Neutrophil (primary cell): ENCODE data around the gene PPP1R14C.
"Not testable (repeated sequence)": the region's sequence is repeated elsewhere in the genome, so short reads cannot be mapped to it uniquely, and the experiment has no call there.

Experiments used
- H3K27ac ChIP-seq: fragments of 200-600 bp; sonication (generic); 2 replicates; pipeline ENCODE4 v1.5.1; 2016; ENCODE audit warnings: mild to moderate bottlenecking, moderate library complexity
- H3K27me3 ChIP-seq: fragments of 200-600 bp; sonication (generic); 2 replicates; pipeline ENCODE4 v1.6.0; 2016; ENCODE audit warnings: mild to moderate bottlenecking
- H3K36me3 ChIP-seq: fragments of 200-600 bp; sonication (generic); 2 replicates; pipeline ENCODE4 v1.5.1; 2017
- H3K4me1 ChIP-seq, 2 experiments: fragments of 200-600 bp in 1 of 2; sonication (generic) in 1 of 2; 1 replicate in 1 of 2; 2 replicates in 1 of 2; pipeline versions ENCODE4 v1.5.1 to v1.6.1; 2013 to 2016; ENCODE audit warnings: low read depth in 1 of 2, low read length in 1 of 2, mild to moderate bottlenecking in 1 of 2, moderate library complexity in 1 of 2; ENCODE audit not compliant: control insufficient read depth in 1 of 2, insufficient read depth in 1 of 2
- H3K4me3 ChIP-seq, 2 experiments: fragments of 200-600 bp in 1 of 2; sonication (generic) in 1 of 2; 1 replicate in 1 of 2; 2 replicates in 1 of 2; pipeline ENCODE4 v1.5.1; 2013 to 2016; ENCODE audit warnings: low read depth in 1 of 2, low read length in 1 of 2, mild to moderate bottlenecking in 1 of 2, moderate library complexity in 1 of 2
- H3K9me3 ChIP-seq: fragments of 200-600 bp; sonication (generic); 2 replicates; pipeline ENCODE4 v1.5.1; 2016
- TF ChIP-seq, protein P1 (sequence below): fragments of 200-600 bp; sonication (generic); IDR thresholded peaks from 2 replicates; pipeline ENCODE4 v1.5.1; 2016; ENCODE audit warnings: antibody characterized with exemption

The PPP1R14C gene

DNA sequence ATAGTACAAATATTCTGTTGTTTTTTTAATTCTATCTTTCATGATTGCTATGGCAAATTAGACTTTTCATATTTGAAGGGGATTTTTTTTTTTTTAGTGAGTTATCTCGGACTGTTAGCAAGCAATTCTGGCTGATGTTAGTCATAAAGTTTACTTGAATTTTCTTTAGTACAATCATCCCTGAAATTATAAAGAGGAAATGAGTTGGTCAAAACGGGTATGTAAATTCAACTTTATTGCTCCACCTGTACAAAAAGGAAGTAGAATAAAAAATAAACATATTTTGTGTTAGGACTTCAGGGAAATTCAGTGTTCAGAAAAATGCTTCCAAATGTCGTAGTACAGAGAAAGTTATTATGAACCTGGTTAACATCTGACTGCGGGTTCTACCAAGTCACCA lies 40.3 kb downstream of the PPP1R14C start:
- Histone ChIP-seq H3K27me3 (no peaks in the 10 kb centered on the region), H3K27ac (no peak overlapping the region), H3K36me3 (no peaks in the 10 kb centered on the region), H3K9me3 (no peaks in the 10 kb centered on the region), H3K4me1 (no peaks in the 10 kb centered on the region), H3K4me3 (no peak overlapping the region)
- TF ChIP-seq, protein P1, sequence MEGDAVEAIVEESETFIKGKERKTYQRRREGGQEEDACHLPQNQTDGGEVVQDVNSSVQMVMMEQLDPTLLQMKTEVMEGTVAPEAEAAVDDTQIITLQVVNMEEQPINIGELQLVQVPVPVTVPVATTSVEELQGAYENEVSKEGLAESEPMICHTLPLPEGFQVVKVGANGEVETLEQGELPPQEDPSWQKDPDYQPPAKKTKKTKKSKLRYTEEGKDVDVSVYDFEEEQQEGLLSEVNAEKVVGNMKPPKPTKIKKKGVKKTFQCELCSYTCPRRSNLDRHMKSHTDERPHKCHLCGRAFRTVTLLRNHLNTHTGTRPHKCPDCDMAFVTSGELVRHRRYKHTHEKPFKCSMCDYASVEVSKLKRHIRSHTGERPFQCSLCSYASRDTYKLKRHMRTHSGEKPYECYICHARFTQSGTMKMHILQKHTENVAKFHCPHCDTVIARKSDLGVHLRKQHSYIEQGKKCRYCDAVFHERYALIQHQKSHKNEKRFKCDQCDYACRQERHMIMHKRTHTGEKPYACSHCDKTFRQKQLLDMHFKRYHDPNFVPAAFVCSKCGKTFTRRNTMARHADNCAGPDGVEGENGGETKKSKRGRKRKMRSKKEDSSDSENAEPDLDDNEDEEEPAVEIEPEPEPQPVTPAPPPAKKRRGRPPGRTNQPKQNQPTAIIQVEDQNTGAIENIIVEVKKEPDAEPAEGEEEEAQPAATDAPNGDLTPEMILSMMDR = no peak

DNA sequence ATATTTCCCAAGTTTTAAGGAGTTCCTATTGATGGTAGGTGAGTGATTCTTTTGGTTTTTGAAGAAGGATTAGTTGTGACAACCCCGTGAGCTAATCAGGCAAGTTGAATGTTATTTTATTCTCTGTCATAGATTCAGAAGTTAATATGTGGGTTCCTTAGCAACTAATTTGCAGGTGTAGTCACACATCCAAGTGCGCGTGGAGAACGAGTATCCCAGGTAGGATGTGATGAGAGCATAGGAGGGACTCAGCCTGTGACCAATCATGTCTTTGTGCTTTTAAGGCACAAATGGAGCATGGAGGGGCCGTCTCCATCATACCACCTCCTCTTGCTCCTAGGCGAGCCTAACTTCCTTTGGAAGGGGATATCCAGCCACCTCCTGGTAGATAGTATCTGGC lies 41.1 kb downstream of the PPP1R14C start:
- no peaks in the 10 kb centered on the region for H3K36me3 ChIP-seq
- H3K27me3 ChIP-seq = no peaks in the 10 kb centered on the region
- TF ChIP-seq, protein P1 = no peak
- H3K4me1 ChIP-seq = no peaks in the 10 kb centered on the region
- no peak overlapping the region for H3K4me3 ChIP-seq
- no peaks in the 10 kb centered on the region for H3K9me3 ChIP-seq
- H3K27ac ChIP-seq = no peak overlapping the region

DNA sequence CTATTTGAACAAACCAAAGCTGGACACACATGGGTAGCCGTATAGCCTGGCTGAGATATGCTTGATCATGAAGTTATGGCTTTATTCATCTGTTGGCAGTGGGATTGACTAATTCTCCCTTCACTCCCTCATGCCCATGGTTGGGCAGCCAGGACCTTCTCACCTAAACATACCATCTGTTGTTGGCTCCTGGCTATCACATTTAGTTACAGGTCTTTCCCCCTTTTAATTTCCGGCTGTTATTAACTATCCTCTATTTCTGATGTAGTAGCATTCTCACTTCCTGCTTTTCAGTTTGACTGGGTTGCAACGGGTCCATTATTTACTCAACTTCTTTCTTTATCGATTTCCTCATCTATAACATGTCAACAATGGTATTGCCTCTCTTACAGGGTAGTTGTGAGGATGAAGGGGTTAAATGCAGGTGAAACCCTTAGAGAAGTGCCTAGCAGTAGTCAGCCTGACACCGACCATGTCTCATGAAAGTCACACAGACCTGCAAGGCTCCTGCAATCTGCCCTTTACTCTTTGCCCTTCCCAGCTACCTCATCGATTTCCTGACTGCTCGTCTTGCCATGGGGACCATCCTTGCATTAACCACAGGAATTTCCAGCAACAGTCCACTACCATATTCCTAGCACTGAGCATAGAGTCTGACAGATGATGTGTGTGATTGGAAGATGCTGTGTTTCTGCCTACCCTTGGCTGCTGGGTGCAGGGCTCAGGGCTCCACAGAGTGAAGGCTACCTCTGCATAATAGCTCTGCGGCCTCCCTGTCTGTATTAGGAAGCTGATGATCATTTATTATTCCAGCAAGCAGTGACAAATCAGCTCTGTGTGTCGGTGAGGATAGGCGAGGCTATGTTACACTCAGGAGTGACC lies 42.2 kb downstream of the PPP1R14C start:
- Histone ChIP-seq H3K36me3 (no peaks in the 10 kb centered on the region), H3K27me3 (no peaks in the 10 kb centered on the region), H3K4me1 (no peaks in the 10 kb centered on the region), H3K27ac (no peak overlapping the region), H3K4me3 (no peak overlapping the region), H3K9me3 (no peaks in the 10 kb centered on the region)
- TF ChIP-seq, protein P1 = no peak

DNA sequence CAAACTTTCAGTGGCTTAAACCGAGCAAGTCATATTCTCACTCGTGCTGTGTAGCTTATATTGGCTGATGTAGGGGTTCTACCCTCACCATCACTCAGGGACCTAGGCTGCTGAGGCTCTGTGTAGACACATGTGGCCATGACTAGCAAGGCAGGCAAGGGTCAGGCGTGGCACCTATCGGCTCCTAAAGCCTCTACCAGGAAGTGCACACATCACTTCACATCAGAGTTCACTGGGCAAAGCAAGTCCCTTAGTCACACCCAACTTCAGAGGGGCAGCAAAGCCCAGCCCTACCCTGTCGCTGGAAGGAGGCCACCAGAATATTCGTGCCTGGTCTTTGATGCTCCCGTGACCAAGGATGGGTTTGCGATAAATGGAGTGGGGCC lies 42.9 kb downstream of the PPP1R14C start:
- no peaks in the 10 kb centered on the region for H3K27me3 ChIP-seq
- no peak overlapping the region for H3K27ac ChIP-seq
- no peak overlapping the region for H3K4me3 ChIP-seq
- no peaks in the 10 kb centered on the region for H3K36me3 ChIP-seq
- TF ChIP-seq, protein P1 = no peak
- H3K9me3 ChIP-seq = no peaks in the 10 kb centered on the region
- H3K4me1 ChIP-seq = no peaks in the 10 kb centered on the region

DNA sequence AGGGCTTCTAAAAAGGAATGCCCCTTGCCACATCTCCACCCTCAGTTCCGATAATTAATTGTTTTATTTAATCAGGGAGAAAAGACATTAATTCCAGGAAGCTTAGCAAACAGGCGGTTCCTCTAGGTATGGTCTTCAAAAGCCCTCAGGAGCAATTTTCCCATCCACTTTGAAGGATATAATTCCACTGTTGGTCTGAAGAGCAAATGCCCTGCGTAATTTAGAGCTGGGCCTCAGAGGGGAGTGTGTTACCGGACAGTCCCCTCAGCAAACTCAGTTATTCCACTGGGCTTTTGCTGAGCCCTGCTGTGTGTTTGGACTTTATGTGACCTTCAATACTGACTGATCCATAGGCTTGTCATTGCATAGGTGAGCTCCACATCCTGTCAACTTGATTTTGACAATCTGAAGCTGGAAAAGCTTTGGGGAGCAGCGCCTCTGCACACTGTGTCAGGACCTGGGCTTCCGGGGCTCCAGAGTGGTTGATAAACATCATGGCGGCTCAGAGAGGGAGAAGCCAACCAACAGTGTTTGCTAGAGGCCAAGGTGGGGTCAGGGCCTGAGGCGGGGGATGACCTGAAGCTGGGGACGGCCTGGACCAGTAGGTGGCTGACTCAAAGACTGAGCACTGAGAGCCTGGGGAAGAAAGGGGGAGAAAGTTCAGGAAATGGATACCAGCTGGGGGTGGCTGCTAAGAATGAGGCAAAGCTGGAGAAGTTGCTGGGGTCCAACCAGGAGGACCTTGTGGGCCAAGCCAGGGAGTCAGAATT lies 43.5 kb downstream of the PPP1R14C start:
- no peaks in the 10 kb centered on the region for H3K36me3 ChIP-seq
- TF ChIP-seq, protein P1 = no peak
- H3K27ac ChIP-seq = no peak overlapping the region
- H3K9me3 ChIP-seq = no peaks in the 10 kb centered on the region
- H3K4me3 ChIP-seq = no peak overlapping the region
- no peaks in the 10 kb centered on the region for H3K27me3 ChIP-seq
- no peaks in the 10 kb centered on the region for H3K4me1 ChIP-seq

DNA sequence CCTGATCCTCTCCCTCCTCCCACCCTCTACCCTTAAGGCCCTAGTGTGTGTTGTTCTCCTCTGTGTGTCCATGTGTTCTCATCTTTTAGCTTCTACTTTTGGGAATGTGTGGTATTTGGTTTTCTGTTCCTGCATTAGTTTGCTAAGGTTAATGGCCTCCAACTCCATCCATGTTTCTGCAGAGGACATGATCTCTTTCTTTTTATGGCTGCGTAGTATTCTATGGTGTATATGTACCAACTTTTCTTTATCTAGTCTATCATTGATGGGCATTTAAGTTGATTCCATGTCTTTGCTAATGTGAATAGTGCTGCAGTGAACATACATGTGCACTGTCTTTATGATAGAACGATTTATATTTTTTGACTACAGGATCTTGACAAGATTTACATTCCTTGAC lies 44.6 kb downstream of the PPP1R14C start:
- H3K36me3 ChIP-seq, H3K27me3 ChIP-seq, H3K27ac ChIP-seq, H3K4me3 ChIP-seq, H3K4me1 ChIP-seq, H3K9me3 ChIP-seq: not testable (repeated sequence)
